Fibroblast of skin of abdomen (primary cell): Measurements from ENCODE around the gene MAP4K4.
"Not testable (repeated sequence)": the region's sequence is repeated elsewhere in the genome, so short reads cannot be mapped to it uniquely, and the experiment has no call there.

Experiments
- DNase-seq: peaks from one replicate; pipeline ENCODE4 v3.0.0-alpha.2; 2013

Gene MAP4K4

GRCh38 chr2:101881131-101881530, 183.6 kb downstream of the MAP4K4 start:
- DNase-seq, result peak; percentile 4

GRCh38 chr2:101882769-101883307, 185.3 kb downstream of the MAP4K4 start:
- no peak for DNase-seq

GRCh38 chr2:101883860-101884259, 186.4 kb downstream of the MAP4K4 start:
- DNase-seq, result peak; percentile 49

GRCh38 chr2:101884423-101884822, 186.9 kb downstream of the MAP4K4 start:
- no peak for DNase-seq

- no peak for DNase-seq
These were observed 189.8 kb downstream of the MAP4K4 start for GRCh38 chr2:101887328-101887727.

GRCh38 chr2:101889460-101890098, 192.1 kb downstream of the MAP4K4 start:
- no peak for DNase-seq

- DNase-seq, result no peak
These were observed 194.9 kb downstream of the MAP4K4 start for GRCh38 chr2:101892377-101892776.

GRCh38 chr2:101893681-101894381, 196.3 kb downstream of the MAP4K4 start:
- DNase-seq, result no peak

- DNase-seq, result no peak
These were observed 197.5 kb downstream of the MAP4K4 start for GRCh38 chr2:101895039-101895438.

- no peak for DNase-seq
These were observed 198.4 kb downstream of the MAP4K4 start for GRCh38 chr2:101895819-101896322.

GRCh38 chr2:101897301-101897700, 199.8 kb downstream of the MAP4K4 start:
- no peak for DNase-seq

- DNase-seq, result no peak
These were observed 201.8 kb downstream of the MAP4K4 start for GRCh38 chr2:101899265-101899664.

- no peak for DNase-seq
These were observed 202.4 kb downstream of the MAP4K4 start for GRCh38 chr2:101899871-101900270.

- DNase-seq, result no peak
These were observed 202.9 kb downstream of the MAP4K4 start for GRCh38 chr2:101900375-101900774.

- DNase-seq, result no peak
These were observed 203.7 kb downstream of the MAP4K4 start for GRCh38 chr2:101901241-101901640.

- no peak for DNase-seq
These were observed 204.7 kb downstream of the MAP4K4 start for GRCh38 chr2:101902169-101902568.

GRCh38 chr2:101904916-101905315, 207.4 kb downstream of the MAP4K4 start:
- DNase-seq, result no peak

GRCh38 chr2:101905746-101906336, 208.3 kb downstream of the MAP4K4 start:
- DNase-seq, result no peak

GRCh38 chr2:101909760-101910159, 212.3 kb downstream of the MAP4K4 start:
- no peak for DNase-seq

- no peak for DNase-seq
These were observed 215.0 kb downstream of the MAP4K4 start for GRCh38 chr2:101912545-101912944.

- no peak for DNase-seq
These were observed 223.9 kb downstream of the MAP4K4 start for GRCh38 chr2:101921319-101921952.

- no peak for DNase-seq
These were observed 224.4 kb downstream of the MAP4K4 start for GRCh38 chr2:101921953-101922325.

- DNase-seq, result not testable (repeated sequence)
These were observed 226.8 kb downstream of the MAP4K4 start for GRCh38 chr2:101924311-101924710.
